CD8-positive, alpha-beta memory T cell (primary cell): ENCODE results near the gene CENPS. TPM values are rescaled to one million over a fixed set of nuclear protein-coding genes. Genes with fewer than 3 reads are reported as not detected.
A peak's percentile ranks its signal among the peaks of the same experiment; 100 is the strongest.

Experiments used
- CTCF ChIA-PET: fragments of 350-600 bp; sonication (Branson Sonifier 250); formaldehyde crosslinking; loops from one replicate; lab custom pipeline; 2021; ENCODE audit warnings: antibody characterized with exemption; lab: Charles Lee
- POLR2A ChIA-PET: fragments of 350-600 bp; sonication (Branson Sonifier 250); formaldehyde crosslinking; loops from one replicate; lab custom pipeline; 2021; ENCODE audit warnings: antibody characterized with exemption; lab: Charles Lee
- DNase-seq, 5 donors: peaks; one replicate each; pipeline versions ENCODE4 v3.0.0 to v3.0.0-alpha.2; 2020 to 2022; ENCODE audit warnings: mixed read lengths in 1 of 5
- H3K27ac ChIP-seq: one replicate; pipeline ENCODE4 v1.7.0; 2013; ENCODE audit warnings: low read depth, mild to moderate bottlenecking, low read length, moderate library complexity
- H3K27me3 ChIP-seq: 2 replicates; pipeline ENCODE4 v1.7.0; 2013; ENCODE audit warnings: low read length, mild to moderate bottlenecking; ENCODE audit not compliant: insufficient read depth, poor library complexity, severe bottlenecking
- H3K36me3 ChIP-seq: 2 replicates; pipeline ENCODE4 v1.7.0; 2013; ENCODE audit warnings: mild to moderate bottlenecking, low read length, moderate library complexity; ENCODE audit not compliant: insufficient read depth
- H3K4me1 ChIP-seq: 2 replicates; pipeline ENCODE4 v1.7.0; 2013; ENCODE audit warnings: mild to moderate bottlenecking, low read length, moderate library complexity; ENCODE audit not compliant: insufficient read depth
- H3K4me3 ChIP-seq: 2 replicates; pipeline ENCODE4 v1.7.0; 2013; ENCODE audit warnings: mild to moderate bottlenecking, low read length
- H3K9me3 ChIP-seq: 2 replicates; pipeline ENCODE4 v1.7.0; 2013; ENCODE audit warnings: mild to moderate bottlenecking, low read length
- H3K27ac Mint-ChIP-seq, 8 donors: one replicate each; pipeline ENCODE4 v1.8.0; 2020 to 2021; ENCODE audit warnings: mixed read lengths in 8 of 8, mild to moderate bottlenecking in 6 of 8, inconsistent platforms in 3 of 8, moderate library complexity in 3 of 8
- H3K27me3 Mint-ChIP-seq, 2 donors: one replicate each; pipeline ENCODE4 v1.8.0; 2020 to 2021; ENCODE audit warnings: mixed read lengths in 2 of 2, mild to moderate bottlenecking in 1 of 2, moderate library complexity in 1 of 2
- H3K36me3 Mint-ChIP-seq, 3 donors: one replicate each; pipeline ENCODE4 v1.8.0; 2020 to 2021; ENCODE audit warnings: mixed read lengths in 3 of 3, inconsistent platforms in 1 of 3, mild to moderate bottlenecking in 1 of 3
- H3K4me1 Mint-ChIP-seq, 3 donors: one replicate each; pipeline ENCODE4 v1.8.0; 2020 to 2021; ENCODE audit warnings: mixed read lengths in 3 of 3, inconsistent platforms in 1 of 3, mild to moderate bottlenecking in 1 of 3
- H3K4me3 Mint-ChIP-seq, 7 donors: one replicate each; pipeline ENCODE4 v1.8.0; 2020 to 2021; ENCODE audit warnings: mixed read lengths in 7 of 7, mild to moderate bottlenecking in 6 of 7, moderate library complexity in 4 of 7, inconsistent platforms in 2 of 7
- H3K9me3 Mint-ChIP-seq, 5 donors: one replicate each; pipeline ENCODE4 v1.8.0; 2020 to 2022; ENCODE audit warnings: mixed read lengths in 5 of 5, mild to moderate bottlenecking in 3 of 5, moderate library complexity in 2 of 5, inconsistent platforms in 1 of 5
- polyA plus RNA-seq: library from polyadenylated mRNA; unstranded; fragments of 300-500 nt; fragmentation: Illumina TruSeq; gene quantifications from one replicate; pipeline ENCODE4 v1.2.3, GENCODE V29; 2021
- total RNA-seq, 2 experiments: library from RNA; stranded (reverse); gene quantifications; one replicate each; pipeline ENCODE4 v1.2.3, GENCODE V29; 2021

The CENPS gene
- total and polyA plus RNA-seq, 3 experiments from 2014 or later: 9.7 to 32.2 (median 32.2) TPM

GRCh38 chr1:10444795-10445397 lies 14.7 kb downstream of the CENPS start:
- H3K4me3 Mint-ChIP-seq: no peak overlapping the region
- no peaks in the 10 kb centered on the region for H3K36me3 ChIP-seq
- CTCF ChIA-PET: no interaction called here
- peak overlapping the region in 1 of 8 donors; percentile 26 for H3K27ac Mint-ChIP-seq
- H3K4me3 ChIP-seq: no peak overlapping the region
- H3K9me3 ChIP-seq: no peaks in the 10 kb centered on the region
- POLR2A ChIA-PET: no interaction called here
- no peaks in the 10 kb centered on the region for H3K4me1 Mint-ChIP-seq
- no peaks in the 10 kb centered on the region for H3K27me3 ChIP-seq
- H3K36me3 Mint-ChIP-seq: peaks cover 0 to 11% (median 3%) of the 10 kb centered on the region in 3 donors
- no peak for DNase-seq
- no peaks in the 10 kb centered on the region for H3K4me1 ChIP-seq
- no peak overlapping the region for H3K27ac ChIP-seq
- no peaks in the 10 kb centered on the region for H3K27me3 Mint-ChIP-seq
- no peaks in the 10 kb centered on the region for H3K9me3 Mint-ChIP-seq

GRCh38 chr1:10446790-10447422 lies 16.7 kb downstream of the CENPS start:
- H3K4me1 Mint-ChIP-seq: no peaks in the 10 kb centered on the region
- H3K9me3 Mint-ChIP-seq: no peaks in the 10 kb centered on the region
- no peak for DNase-seq
- H3K4me1 ChIP-seq: no peaks in the 10 kb centered on the region
- ChIA-PET CTCF (no interaction called here), POLR2A (no interaction called here)
- peaks cover 0 to 3% (median 0%) of the 10 kb centered on the region in 3 donors for H3K36me3 Mint-ChIP-seq
- H3K27me3 ChIP-seq: no peaks in the 10 kb centered on the region
- no peaks in the 10 kb centered on the region for H3K27me3 Mint-ChIP-seq
- no peak overlapping the region for H3K4me3 ChIP-seq
- H3K36me3 ChIP-seq: no peaks in the 10 kb centered on the region
- no peak overlapping the region for H3K4me3 Mint-ChIP-seq
- H3K27ac Mint-ChIP-seq: no peak overlapping the region
- no peaks in the 10 kb centered on the region for H3K9me3 ChIP-seq
- H3K27ac ChIP-seq: no peak overlapping the region

- Mint-ChIP-seq H3K27ac (peak within 1 kb of the TSS in 1 of 8 donors; percentile 35), H3K36me3 (peaks cover 0 to 2% (median 0%) of the 10 kb centered on the region in 3 donors), H3K4me3 (no peak within 1 kb of the TSS), H3K4me1 (no peaks in the 10 kb centered on the region), H3K9me3 (no peaks in the 10 kb centered on the region), H3K27me3 (no peaks in the 10 kb centered on the region)
- Histone ChIP-seq H3K27me3 (no peaks in the 10 kb centered on the region), H3K36me3 (no peaks in the 10 kb centered on the region), H3K4me1 (no peaks in the 10 kb centered on the region), H3K27ac (no peak within 1 kb of the TSS), H3K4me3 (no peak within 1 kb of the TSS), H3K9me3 (no peaks in the 10 kb centered on the region)
- ChIA-PET POLR2A (no interaction called here), CTCF (no interaction called here)
- DNase-seq: no peak
These were observed 19.5 kb downstream of the CENPS start, which contains the start of gene CORT for GRCh38 chr1:10449751-10450150. CORT (plus strand) TSS chr1:10450031; CDS start chr1:10450224, 193 bp downstream.

GRCh38 chr1:10450156-10450814 lies 20.1 kb downstream of the CENPS start:
- Mint-ChIP-seq H3K27ac (no peak overlapping the region), H3K36me3 (no peaks in the 10 kb centered on the region), H3K9me3 (no peaks in the 10 kb centered on the region), H3K4me1 (no peaks in the 10 kb centered on the region), H3K27me3 (no peaks in the 10 kb centered on the region), H3K4me3 (no peak overlapping the region)
- DNase-seq: no peak
- Histone ChIP-seq H3K36me3 (no peaks in the 10 kb centered on the region), H3K9me3 (no peaks in the 10 kb centered on the region), H3K27me3 (no peaks in the 10 kb centered on the region), H3K27ac (no peak overlapping the region), H3K4me3 (no peak overlapping the region), H3K4me1 (no peaks in the 10 kb centered on the region)
- POLR2A ChIA-PET: interaction anchor here (0.5 kb wide), 1 partner anchor 8 kb away, joined by 3 read pairs; no protein-coding TSS in a partner anchor
- CTCF ChIA-PET: no interaction called here

- Histone ChIP-seq H3K4me3 (no peak overlapping the region), H3K27me3 (no peaks in the 10 kb centered on the region), H3K9me3 (no peaks in the 10 kb centered on the region), H3K4me1 (no peaks in the 10 kb centered on the region), H3K36me3 (no peaks in the 10 kb centered on the region), H3K27ac (no peak overlapping the region)
- H3K27ac Mint-ChIP-seq: no peak overlapping the region
- H3K4me1 Mint-ChIP-seq: no peaks in the 10 kb centered on the region
- no peaks in the 10 kb centered on the region for H3K9me3 Mint-ChIP-seq
- ChIA-PET POLR2A (interaction anchor here (0.5 kb wide), 1 partner anchor 9 kb away, joined by 3 read pairs; no protein-coding TSS in a partner anchor), CTCF (no interaction called here)
- H3K27me3 Mint-ChIP-seq: no peaks in the 10 kb centered on the region
- H3K4me3 Mint-ChIP-seq: no peak overlapping the region
- H3K36me3 Mint-ChIP-seq: no peaks in the 10 kb centered on the region
- DNase-seq: no peak
These were observed 20.6 kb downstream of the CENPS start for GRCh38 chr1:10450836-10451235.

GRCh38 chr1:10451287-10451686 lies 21.1 kb downstream of the CENPS start:
- H3K27me3 ChIP-seq: no peaks in the 10 kb centered on the region
- DNase-seq: no peak
- H3K4me1 ChIP-seq: no peaks in the 10 kb centered on the region
- ChIA-PET CTCF (no interaction called here), POLR2A (no interaction called here)
- Mint-ChIP-seq H3K9me3 (no peaks in the 10 kb centered on the region), H3K27ac (no peak overlapping the region), H3K4me1 (no peaks in the 10 kb centered on the region), H3K4me3 (no peak overlapping the region), H3K27me3 (no peaks in the 10 kb centered on the region), H3K36me3 (peaks cover 0 to 4% (median 2%) of the 10 kb centered on the region in 3 donors)
- no peaks in the 10 kb centered on the region for H3K36me3 ChIP-seq
- H3K9me3 ChIP-seq: no peaks in the 10 kb centered on the region
- H3K27ac ChIP-seq: no peak overlapping the region
- H3K4me3 ChIP-seq: no peak overlapping the region

GRCh38 chr1:10456048-10456447 lies 25.8 kb downstream of the CENPS start:
- Mint-ChIP-seq H3K4me3 (no peak overlapping the region), H3K4me1 (peaks cover 0 to 9% (median 0%) of the 10 kb centered on the region in 3 donors), H3K27me3 (no peaks in the 10 kb centered on the region), H3K9me3 (no peaks in the 10 kb centered on the region), H3K36me3 (peaks cover under 1 to 20% (median 8%) of the 10 kb centered on the region in 3 donors), H3K27ac (peak overlapping the region in 2 of 8 donors; percentile 42 to 48)
- Histone ChIP-seq H3K36me3 (peaks cover under 1% of the 10 kb centered on the region), H3K9me3 (no peaks in the 10 kb centered on the region), H3K4me3 (no peak overlapping the region), H3K27me3 (no peaks in the 10 kb centered on the region), H3K27ac (no peak overlapping the region), H3K4me1 (no peaks in the 10 kb centered on the region)
- ChIA-PET POLR2A (interaction anchor here (0.6 kb wide), 1 partner anchor 25 kb away, joined by 3 read pairs; no protein-coding TSS in a partner anchor), CTCF (interaction anchor here (0.7 kb wide), 1 partner anchor 13 kb away, joined by 3 read pairs; no protein-coding TSS in a partner anchor)
- no peak for DNase-seq

- Mint-ChIP-seq H3K36me3 (peaks cover 7 to 26% (median 10%) of the 10 kb centered on the region in 3 donors), H3K4me1 (peaks cover 0 to 9% (median 0%) of the 10 kb centered on the region in 3 donors), H3K27me3 (peaks cover 0 to 1% of the 10 kb centered on the region in 2 donors), H3K4me3 (no peak overlapping the region), H3K27ac (peak overlapping the region in 3 of 8 donors; percentile 34 to 43 (median 35)), H3K9me3 (no peaks in the 10 kb centered on the region)
- Histone ChIP-seq H3K4me1 (no peaks in the 10 kb centered on the region), H3K27ac (no peak overlapping the region), H3K36me3 (peaks cover 6% of the 10 kb centered on the region), H3K27me3 (no peaks in the 10 kb centered on the region), H3K9me3 (no peaks in the 10 kb centered on the region), H3K4me3 (no peak overlapping the region)
- ChIA-PET CTCF (interaction anchor here (1.0 kb wide), 1 partner anchor 27 kb away, joined by 3 read pairs; no protein-coding TSS in a partner anchor), POLR2A (interaction anchor here (0.6 kb wide), 1 partner anchor 25 kb away, joined by 3 read pairs; no protein-coding TSS in a partner anchor)
- DNase-seq: no peak
These were observed 26.4 kb downstream of the CENPS start for GRCh38 chr1:10456661-10457060.
